ENCODE results near the gene APLN.

APLN gene
- long read RNA-seq, partial matches to known transcripts: 0 of 4 reads
- long read RNA-seq, other reads (novel, unspliced or antisense): 0 of 4 reads

- no peaks in the 10 kb centered on the region for H3K27me3 ChIP-seq (ENCODE audit: insufficient read depth, poor library complexity, severe bottlenecking)
- H3K4me3 ChIP-seq (replicated peaks; ENCODE audit: insufficient read depth, low read length): peak within 1 kb of the TSS; percentile 41
- peak in 1 of 2 experiments; percentile 13 for DNase-seq (ENCODE audit: low read depth in 1 of 2, low spot score in 1 of 2)
- H3K27ac ChIP-seq (replicated peaks): no peak within 1 kb of the TSS
- TF ChIP-seq REST (IDR thresholded peaks at IDR 0.05; ENCODE audit: insufficient replicate concordance, low read depth) (no peak), SPI1 (IDR thresholded peaks at IDR 0.05; ENCODE audit: borderline replicate concordance, low read depth) (no peak), CTCF (IDR thresholded peaks at IDR 0.05; ENCODE audit: insufficient read depth, low read length) (no peak), GABPA (IDR thresholded peaks at IDR 0.05; ENCODE audit: low read depth) (no peak), POLR2AphosphoS5 (IDR thresholded peaks at IDR 0.05; ENCODE audit: low read depth) (no peak)
Measured at GRCh38 chrX:129654652-129655546, at the start of gene APLN. Gene APLN (minus strand): TSS chrX:129654956. CDS start chrX:129654630, 326 bp downstream.

GRCh38 chrX:129704491-129704890 is 49.7 kb upstream of the APLN start:
- DNase-seq (ENCODE audit: low read depth in 1 of 2, low spot score in 1 of 2): no peak
- no peak for TF ChIP-seq GABPA (IDR thresholded peaks at IDR 0.05; ENCODE audit: low read depth)
- no peak for TF ChIP-seq REST (IDR thresholded peaks at IDR 0.05; ENCODE audit: insufficient replicate concordance, low read depth)
- no peak for TF ChIP-seq SPI1 (IDR thresholded peaks at IDR 0.05; ENCODE audit: borderline replicate concordance, low read depth)
- TF ChIP-seq POLR2AphosphoS5 (IDR thresholded peaks at IDR 0.05; ENCODE audit: low read depth): no peak
- no peak for TF ChIP-seq CTCF (IDR thresholded peaks at IDR 0.05; ENCODE audit: insufficient read depth, low read length)
- Histone ChIP-seq H3K27me3 (ENCODE audit: insufficient read depth, poor library complexity, severe bottlenecking) (no peaks in the 10 kb centered on the region), H3K4me3 (replicated peaks; ENCODE audit: insufficient read depth, low read length) (no peak overlapping the region), H3K27ac (replicated peaks) (no peak overlapping the region)

- no peak for TF ChIP-seq REST (IDR thresholded peaks at IDR 0.05; ENCODE audit: insufficient replicate concordance, low read depth)
- TF ChIP-seq GABPA (IDR thresholded peaks at IDR 0.05; ENCODE audit: low read depth): no peak
- no peak for TF ChIP-seq POLR2AphosphoS5 (IDR thresholded peaks at IDR 0.05; ENCODE audit: low read depth)
- no peak for TF ChIP-seq SPI1 (IDR thresholded peaks at IDR 0.05; ENCODE audit: borderline replicate concordance, low read depth)
- no peak for TF ChIP-seq CTCF (IDR thresholded peaks at IDR 0.05; ENCODE audit: insufficient read depth, low read length)
- Histone ChIP-seq H3K27ac (replicated peaks) (no peak overlapping the region), H3K4me3 (replicated peaks; ENCODE audit: insufficient read depth, low read length) (no peak overlapping the region), H3K27me3 (ENCODE audit: insufficient read depth, poor library complexity, severe bottlenecking) (no peaks in the 10 kb centered on the region)
- no peak for DNase-seq (ENCODE audit: low read depth in 1 of 2, low spot score in 1 of 2)
Measured at GRCh38 chrX:129701624-129702069, 46.9 kb upstream of the APLN start.
